ENCODE data around the gene ADGRF4.

ADGRF4 gene

DNA sequence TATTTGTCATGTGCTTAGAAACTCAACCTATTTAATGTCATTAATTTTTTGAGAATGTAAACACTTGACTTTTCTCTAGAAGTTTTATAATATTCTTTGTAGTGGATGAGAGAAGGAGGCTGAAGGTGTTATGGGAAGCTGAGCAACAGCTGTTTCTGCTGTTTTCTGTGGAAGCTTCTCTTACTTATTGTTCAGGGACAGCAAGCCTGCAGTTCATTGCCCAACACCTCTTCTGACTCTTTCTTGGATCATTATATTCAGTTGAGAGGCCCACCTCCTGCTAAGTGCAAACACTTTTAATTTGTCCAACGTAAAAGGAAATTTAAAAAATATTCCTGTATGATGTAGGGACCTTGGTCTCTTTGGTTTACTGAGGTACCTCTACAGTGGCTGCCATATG, 12.0 kb upstream of the ADGRF4 start:
- no peaks in the 10 kb centered on the region for H3K36me3 ChIP-seq (ENCODE audit: control insufficient read depth, insufficient read depth, low read length)
- TF ChIP-seq, protein P1, sequence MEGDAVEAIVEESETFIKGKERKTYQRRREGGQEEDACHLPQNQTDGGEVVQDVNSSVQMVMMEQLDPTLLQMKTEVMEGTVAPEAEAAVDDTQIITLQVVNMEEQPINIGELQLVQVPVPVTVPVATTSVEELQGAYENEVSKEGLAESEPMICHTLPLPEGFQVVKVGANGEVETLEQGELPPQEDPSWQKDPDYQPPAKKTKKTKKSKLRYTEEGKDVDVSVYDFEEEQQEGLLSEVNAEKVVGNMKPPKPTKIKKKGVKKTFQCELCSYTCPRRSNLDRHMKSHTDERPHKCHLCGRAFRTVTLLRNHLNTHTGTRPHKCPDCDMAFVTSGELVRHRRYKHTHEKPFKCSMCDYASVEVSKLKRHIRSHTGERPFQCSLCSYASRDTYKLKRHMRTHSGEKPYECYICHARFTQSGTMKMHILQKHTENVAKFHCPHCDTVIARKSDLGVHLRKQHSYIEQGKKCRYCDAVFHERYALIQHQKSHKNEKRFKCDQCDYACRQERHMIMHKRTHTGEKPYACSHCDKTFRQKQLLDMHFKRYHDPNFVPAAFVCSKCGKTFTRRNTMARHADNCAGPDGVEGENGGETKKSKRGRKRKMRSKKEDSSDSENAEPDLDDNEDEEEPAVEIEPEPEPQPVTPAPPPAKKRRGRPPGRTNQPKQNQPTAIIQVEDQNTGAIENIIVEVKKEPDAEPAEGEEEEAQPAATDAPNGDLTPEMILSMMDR (IDR thresholded peaks at IDR 0.05; ENCODE audit: insufficient read depth, low read length, poor library complexity, severe bottlenecking): no peak
- H3K27me3 ChIP-seq (replicated peaks; ENCODE audit: control insufficient read depth, insufficient read depth, low read length): no peaks in the 10 kb centered on the region
- DNase-seq (ENCODE audit: extremely low read depth, insufficient read length): no peak
- H3K4me3 ChIP-seq (replicated peaks; ENCODE audit: low read depth, low read length): no peak overlapping the region

DNA sequence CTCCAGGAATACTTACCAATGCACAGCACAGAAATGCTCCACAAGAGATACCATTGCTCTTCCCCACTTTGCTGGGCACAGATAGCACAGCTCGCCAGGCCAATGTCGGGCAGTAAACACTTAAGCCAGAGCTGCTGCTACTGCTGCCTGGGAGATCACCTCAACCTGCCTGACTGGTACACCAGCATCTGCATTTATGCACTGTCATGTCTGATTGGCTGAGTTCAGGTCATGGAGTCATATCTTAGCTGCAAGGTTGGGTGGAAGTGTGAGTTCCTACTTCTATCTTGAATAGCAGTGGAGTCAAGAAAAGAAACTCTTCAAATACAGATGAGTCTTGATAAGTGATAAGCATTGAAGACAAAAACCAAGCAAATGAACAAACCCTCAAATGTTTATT, 10.9 kb upstream of the ADGRF4 start:
- DNase-seq (ENCODE audit: extremely low read depth, insufficient read length): no peak
- H3K4me3 ChIP-seq (replicated peaks; ENCODE audit: low read depth, low read length): no peak overlapping the region
- H3K36me3 ChIP-seq (ENCODE audit: control insufficient read depth, insufficient read depth, low read length): no peaks in the 10 kb centered on the region
- no peaks in the 10 kb centered on the region for H3K27me3 ChIP-seq (replicated peaks; ENCODE audit: control insufficient read depth, insufficient read depth, low read length)
- TF ChIP-seq, protein P1 (IDR thresholded peaks at IDR 0.05; ENCODE audit: insufficient read depth, low read length, poor library complexity, severe bottlenecking): no peak

DNA sequence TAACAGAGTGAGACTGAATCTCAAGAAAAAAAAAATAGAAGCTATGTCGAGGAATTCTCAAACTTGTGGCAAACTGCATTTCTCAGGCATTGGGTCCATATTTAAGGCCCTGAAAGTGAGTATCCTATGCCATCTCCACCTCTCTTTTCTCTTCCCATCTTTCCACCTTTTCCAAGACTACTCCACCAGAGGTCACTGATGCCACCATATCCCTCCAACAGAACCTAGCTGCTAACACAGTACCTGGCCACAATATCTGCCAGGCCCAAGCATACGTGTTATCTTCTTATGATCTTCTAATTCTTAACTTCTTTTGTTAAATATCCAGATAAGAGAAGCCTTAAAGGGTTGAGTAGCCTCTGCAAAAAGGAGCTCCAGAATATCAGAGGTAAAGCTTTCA, 8.2 kb upstream of the ADGRF4 start:
- H3K27me3 ChIP-seq (replicated peaks; ENCODE audit: control insufficient read depth, insufficient read depth, low read length): no peaks in the 10 kb centered on the region
- no peaks in the 10 kb centered on the region for H3K36me3 ChIP-seq (ENCODE audit: control insufficient read depth, insufficient read depth, low read length)
- TF ChIP-seq, protein P1 (IDR thresholded peaks at IDR 0.05; ENCODE audit: insufficient read depth, low read length, poor library complexity, severe bottlenecking): no peak
- DNase-seq (ENCODE audit: extremely low read depth, insufficient read length): no peak
- H3K4me3 ChIP-seq (replicated peaks; ENCODE audit: low read depth, low read length): no peak overlapping the region

DNA sequence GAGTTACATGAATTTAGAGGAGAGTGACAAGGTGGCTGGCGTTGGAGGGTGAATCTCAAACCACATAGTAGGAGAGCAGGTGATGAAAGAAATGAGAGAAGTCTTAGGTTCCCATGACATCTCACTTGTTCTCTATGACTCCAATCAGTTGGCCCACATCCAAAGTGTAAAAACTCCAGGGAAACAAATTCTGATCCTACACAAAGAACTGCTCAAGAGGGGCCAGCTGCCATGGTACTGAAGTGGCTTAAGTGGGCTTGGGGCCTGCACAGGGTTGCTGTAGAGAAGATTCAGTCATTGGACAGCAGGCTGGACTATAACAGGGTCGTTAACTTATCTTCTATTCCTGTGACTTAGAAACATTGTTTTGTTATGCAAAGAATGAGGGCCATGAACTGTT, 7.6 kb upstream of the ADGRF4 start:
- no peak for DNase-seq (ENCODE audit: extremely low read depth, insufficient read length)
- TF ChIP-seq, protein P1 (IDR thresholded peaks at IDR 0.05; ENCODE audit: insufficient read depth, low read length, poor library complexity, severe bottlenecking): no peak
- Histone ChIP-seq H3K36me3 (ENCODE audit: control insufficient read depth, insufficient read depth, low read length) (no peaks in the 10 kb centered on the region), H3K4me3 (replicated peaks; ENCODE audit: low read depth, low read length) (no peak overlapping the region), H3K27me3 (replicated peaks; ENCODE audit: control insufficient read depth, insufficient read depth, low read length) (no peaks in the 10 kb centered on the region; the same call in 1 of the 2 replicates)

DNA sequence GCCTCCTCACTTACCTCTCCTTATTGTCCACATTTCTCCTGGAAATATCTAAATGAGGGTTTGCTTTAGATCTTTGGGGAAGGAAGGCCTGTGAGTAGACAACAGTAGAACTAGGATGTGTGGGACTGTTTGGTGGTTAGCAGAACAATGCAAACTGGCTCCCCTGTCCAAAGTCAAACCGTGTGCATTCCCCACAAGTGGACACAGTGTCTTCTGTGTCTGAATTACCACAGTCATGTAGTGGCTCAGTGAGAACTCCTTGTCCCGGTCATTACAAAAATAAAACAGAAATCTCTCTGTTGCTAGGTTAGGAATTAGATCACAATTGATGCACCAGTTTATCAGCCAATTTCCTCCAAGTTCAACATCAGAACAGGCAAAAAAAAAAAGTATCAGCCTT, 455 bp upstream of the ADGRF4 start:
- H3K4me3 ChIP-seq (replicated peaks; ENCODE audit: low read depth, low read length): no peak overlapping the region
- TF ChIP-seq, protein P1 (IDR thresholded peaks at IDR 0.05; ENCODE audit: insufficient read depth, low read length, poor library complexity, severe bottlenecking): no peak
- no peaks in the 10 kb centered on the region for H3K36me3 ChIP-seq (ENCODE audit: control insufficient read depth, insufficient read depth, low read length)
- no peaks in the 10 kb centered on the region; the same call in 1 of the 2 replicates for H3K27me3 ChIP-seq (replicated peaks; ENCODE audit: control insufficient read depth, insufficient read depth, low read length)
- DNase-seq (ENCODE audit: extremely low read depth, insufficient read length): no peak

DNA sequence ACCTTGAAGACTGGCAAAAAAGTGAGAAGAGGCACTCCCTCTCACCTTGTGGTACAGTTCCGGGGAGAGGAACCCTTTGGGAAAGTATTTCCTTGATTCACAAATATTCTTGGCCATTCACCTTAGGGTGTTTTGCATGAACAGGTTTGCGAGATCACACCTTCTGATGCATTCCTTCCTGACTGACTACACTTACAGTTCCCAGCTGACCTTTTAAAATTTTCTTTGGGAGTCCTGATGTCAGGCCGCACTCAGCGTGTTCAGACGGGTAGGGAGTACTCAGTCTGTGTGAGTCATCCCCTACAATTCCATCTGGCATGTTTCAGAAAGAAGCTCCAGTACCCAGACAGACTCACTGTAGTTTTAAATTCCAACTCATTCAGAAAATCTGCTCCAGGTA, 1.7 kb downstream of the ADGRF4 start:
- H3K27me3 ChIP-seq (replicated peaks; ENCODE audit: control insufficient read depth, insufficient read depth, low read length): no peaks in the 10 kb centered on the region; the same call in 1 of the 2 replicates
- no peak overlapping the region for H3K4me3 ChIP-seq (replicated peaks; ENCODE audit: low read depth, low read length)
- DNase-seq (ENCODE audit: extremely low read depth, insufficient read length): no peak
- no peaks in the 10 kb centered on the region for H3K36me3 ChIP-seq (ENCODE audit: control insufficient read depth, insufficient read depth, low read length)
- TF ChIP-seq, protein P1 (IDR thresholded peaks at IDR 0.05; ENCODE audit: insufficient read depth, low read length, poor library complexity, severe bottlenecking): no peak

All from GM06990 (cell line).